HG03103 (cell line): ENCODE results near the gene ENC1.
"Not testable (repeated sequence)": the region's sequence is repeated elsewhere in the genome, so short reads cannot be mapped to it uniquely, and the experiment has no call there.

Experiments
- ATAC-seq: cut with Tn5 transposase; IDR thresholded peaks from one replicate; pipeline ENCODE4 v1.9.1; 2021; ENCODE audit warnings: low read depth; ENCODE audit not compliant: unreplicated experiment

The ENC1 gene, protein sequence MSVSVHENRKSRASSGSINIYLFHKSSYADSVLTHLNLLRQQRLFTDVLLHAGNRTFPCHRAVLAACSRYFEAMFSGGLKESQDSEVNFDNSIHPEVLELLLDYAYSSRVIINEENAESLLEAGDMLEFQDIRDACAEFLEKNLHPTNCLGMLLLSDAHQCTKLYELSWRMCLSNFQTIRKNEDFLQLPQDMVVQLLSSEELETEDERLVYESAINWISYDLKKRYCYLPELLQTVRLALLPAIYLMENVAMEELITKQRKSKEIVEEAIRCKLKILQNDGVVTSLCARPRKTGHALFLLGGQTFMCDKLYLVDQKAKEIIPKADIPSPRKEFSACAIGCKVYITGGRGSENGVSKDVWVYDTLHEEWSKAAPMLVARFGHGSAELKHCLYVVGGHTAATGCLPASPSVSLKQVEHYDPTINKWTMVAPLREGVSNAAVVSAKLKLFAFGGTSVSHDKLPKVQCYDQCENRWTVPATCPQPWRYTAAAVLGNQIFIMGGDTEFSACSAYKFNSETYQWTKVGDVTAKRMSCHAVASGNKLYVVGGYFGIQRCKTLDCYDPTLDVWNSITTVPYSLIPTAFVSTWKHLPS

DNA sequence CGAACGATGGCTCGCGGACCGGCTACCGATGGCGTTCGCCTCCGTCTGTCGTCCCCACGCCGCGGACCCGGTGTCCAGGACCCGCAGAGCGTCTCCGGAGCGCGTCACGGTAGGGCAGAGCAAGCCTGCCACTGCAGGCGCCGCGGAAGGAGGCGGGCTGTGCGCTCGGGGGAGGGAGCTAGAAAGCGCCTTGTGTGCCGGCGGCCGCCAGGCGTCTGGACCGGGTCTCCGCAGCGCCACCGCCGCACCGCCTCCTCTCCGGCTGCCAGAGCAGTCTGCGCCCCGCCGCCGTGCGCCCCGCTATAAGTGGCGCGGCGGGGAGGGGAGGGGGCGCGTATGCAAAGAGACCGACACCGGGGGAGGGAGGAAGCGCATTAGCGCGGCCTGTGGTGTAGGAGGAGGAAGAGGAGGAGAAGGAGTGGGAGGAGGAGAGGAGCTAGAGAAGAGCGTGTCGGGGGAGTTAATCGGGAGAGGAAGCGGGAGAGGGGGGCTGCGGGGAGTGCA lies at the start of gene ENC1:
Gene ENC1 (minus strand): TSS at position 279 of the 504 bp plus-strand sequence. CDS start 4,243 bp downstream, outside the sequence.
- ATAC-seq = peak; percentile 53

DNA sequence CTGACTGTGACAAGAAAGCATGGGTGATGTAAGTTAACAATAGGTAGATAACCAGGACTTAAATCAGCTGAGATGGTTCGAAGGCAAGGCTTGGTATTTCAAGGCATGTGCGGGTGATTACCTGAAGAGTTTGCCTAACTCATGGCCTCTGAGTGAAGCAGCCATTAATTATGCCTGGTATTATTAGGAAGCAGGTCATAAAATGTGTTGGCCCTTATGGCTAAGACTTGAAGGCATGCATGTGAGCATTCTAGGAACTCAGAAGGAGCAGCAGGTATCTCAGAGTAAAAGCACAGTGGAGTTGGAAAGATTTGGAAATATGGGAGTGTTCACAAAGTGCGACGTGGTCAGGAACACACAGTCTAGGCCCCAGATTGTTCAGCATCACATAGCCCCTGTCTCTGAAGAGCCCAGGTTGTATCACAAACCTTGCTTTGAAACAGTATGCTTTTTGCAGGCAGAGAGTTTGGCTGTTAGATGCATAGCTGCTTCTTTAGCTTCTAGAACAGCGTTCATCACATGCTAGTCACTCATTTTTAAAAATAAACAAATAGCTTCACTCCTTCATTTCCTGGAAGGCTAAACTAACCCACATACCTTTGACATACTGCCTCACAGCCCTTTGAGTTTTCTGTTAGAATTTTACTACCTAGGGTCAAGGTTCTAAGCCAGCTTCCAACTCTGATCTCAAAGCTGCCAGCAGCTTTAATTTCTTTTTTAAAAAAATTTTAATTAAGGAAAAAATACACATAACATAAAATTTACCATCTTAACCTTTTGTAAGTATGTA lies 46.6 kb upstream of the ENC1 start:
- ATAC-seq = no peak

DNA sequence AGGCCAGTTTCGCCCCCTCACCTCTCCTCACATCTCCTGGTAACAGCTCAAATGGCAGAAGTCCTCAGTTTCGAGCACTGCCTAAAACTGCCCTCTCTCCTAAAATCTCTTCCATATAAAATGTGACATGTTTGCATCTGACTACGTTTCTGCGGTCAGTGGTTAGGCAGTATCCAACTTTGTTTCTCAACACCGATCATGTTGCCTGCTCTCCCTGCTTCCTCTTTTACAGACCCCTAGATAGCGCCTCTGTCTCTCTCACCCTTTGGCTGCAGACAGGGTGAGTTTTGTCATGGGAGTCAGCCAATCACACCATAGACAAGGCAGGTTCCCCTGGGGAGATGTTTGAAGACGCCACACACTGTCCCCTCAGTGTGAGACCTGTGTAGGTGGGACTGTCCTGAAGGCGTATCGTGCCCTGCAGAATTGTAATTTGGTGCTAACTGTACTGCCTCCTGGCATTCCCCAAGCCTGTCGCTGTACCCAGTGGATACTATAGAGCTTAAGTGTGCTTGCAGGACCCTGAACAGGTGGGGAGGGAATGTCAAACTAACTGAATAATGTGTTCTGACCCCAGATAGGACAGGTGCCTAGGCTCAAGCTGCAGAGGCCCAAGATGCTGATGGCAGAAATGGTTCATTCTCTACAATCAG lies 45.6 kb upstream of the ENC1 start:
- peak; percentile 54 for ATAC-seq

DNA sequence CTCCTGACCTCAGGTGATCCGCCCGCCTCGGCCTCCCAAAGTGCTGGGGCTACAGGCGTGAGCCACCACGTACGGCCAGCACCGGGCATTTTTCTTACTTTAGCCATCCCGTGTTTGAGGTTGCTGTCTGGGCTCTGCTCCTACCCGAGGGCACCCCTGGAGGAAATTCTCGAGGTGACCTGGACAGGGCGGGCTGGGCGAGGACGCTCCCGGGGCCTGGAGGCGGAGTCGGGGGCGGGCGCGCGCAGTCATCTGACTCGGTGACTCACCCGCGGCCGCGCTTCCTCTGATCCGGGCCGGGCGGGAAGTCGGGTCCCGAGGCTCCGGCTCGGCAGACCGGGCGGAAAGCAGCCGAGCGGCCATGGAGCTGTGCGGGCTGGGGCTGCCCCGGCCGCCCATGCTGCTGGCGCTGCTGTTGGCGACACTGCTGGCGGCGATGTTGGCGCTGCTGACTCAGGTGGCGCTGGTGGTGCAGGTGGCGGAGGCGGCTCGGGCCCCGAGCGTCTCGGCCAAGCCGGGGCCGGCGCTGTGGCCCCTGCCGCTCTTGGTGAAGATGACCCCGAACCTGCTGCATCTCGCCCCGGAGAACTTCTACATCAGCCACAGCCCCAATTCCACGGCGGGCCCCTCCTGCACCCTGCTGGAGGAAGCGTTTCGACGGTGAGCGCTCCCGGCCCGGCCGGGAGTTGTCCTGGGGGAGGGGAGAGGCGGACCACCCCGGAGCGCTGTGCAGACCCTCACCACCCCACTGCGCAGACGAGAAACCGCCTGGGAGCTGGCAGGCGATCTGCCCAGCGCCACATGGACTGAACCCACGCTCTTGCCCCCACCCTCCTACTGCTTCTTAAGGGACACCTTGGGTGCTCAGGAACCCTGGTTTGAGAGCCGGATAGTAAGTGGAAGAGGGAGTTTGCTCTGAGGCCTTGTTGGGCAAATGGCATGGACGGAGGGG lies 44.6 kb upstream of the ENC1 start, which contains the start of gene HEXB:
Gene HEXB (plus strand): TSS at position 334 of the 952 bp plus-strand sequence. CDS start 28 bp downstream, at position 362.
- ATAC-seq = peak; percentile 73

DNA sequence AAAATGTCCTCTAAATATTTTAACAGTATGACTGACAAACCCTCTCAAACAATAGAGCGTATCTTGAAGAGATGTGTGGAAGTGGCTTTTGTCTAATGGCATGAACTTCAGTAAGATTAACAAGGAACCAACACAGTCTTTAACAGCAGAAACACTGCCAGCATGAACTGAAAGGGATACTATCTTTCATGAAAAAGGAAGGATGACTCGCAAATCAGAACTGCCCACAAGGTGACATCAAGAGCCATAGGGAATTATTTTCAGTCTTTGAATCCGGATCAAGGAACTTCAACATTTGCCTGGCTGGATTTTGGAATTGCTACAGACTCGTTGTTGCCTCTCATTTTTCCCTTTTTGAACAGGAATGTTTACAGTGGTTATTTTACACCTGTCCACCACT lies 39.4 kb upstream of the ENC1 start:
- no peak for ATAC-seq

DNA sequence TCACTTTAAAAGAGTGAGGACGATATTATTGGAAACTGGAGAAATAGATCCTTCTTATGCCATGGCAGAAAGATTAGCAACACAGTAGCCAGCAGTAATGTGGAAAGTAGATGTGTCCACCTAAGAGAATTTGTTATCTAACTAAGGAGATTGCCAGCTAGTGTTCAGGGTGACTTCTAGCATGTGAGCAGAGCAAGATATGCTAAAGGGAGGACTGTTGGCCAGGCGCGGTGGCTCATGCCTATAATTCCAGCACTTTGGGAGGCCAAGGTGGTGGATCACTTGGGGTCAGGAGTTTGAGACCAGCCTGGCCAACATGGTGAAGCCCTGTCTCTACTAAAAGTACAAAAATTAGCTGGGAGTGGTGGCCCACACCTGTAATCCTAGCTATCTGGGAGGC lies 38.8 kb upstream of the ENC1 start:
- not testable (repeated sequence) for ATAC-seq

DNA sequence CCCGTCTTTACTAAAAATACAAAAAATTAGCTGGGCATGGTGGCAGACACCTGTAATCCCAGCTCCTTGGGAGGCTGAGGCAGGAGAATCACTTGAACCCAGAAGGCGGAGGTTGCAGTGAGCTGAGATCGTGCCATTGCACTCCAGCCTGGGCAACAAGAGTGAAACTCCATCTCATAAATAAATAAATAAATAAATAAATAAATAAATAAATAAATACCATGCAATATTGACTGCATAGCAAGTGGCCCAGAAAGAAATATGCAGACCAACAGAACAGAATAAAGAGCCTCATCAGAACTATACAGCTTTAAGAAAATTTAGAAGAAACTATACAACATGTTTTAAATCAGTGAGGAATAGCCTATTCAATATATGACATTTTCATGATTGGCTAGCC lies 37.6 kb upstream of the ENC1 start:
- ATAC-seq = not testable (repeated sequence)

DNA sequence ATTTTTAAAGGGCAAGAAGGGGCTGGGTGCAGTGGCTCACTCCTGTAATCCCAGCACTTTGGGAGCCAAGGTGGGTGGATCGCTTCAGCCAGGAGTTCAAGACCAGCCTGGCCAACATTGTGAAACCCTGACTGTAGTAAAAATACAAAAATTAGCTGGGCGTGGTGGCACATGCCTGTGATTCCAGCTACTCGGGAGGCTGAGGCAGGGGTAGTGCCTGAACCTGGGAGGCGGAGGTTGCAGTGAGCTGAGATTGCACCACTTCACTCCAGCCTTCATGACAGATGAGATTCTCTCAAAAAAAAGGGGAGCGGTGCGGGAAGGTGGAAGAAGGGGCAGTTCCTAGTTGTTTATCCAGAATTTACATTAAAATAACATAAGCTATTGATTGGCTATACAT lies 35.9 kb upstream of the ENC1 start:
- not testable (repeated sequence) for ATAC-seq

DNA sequence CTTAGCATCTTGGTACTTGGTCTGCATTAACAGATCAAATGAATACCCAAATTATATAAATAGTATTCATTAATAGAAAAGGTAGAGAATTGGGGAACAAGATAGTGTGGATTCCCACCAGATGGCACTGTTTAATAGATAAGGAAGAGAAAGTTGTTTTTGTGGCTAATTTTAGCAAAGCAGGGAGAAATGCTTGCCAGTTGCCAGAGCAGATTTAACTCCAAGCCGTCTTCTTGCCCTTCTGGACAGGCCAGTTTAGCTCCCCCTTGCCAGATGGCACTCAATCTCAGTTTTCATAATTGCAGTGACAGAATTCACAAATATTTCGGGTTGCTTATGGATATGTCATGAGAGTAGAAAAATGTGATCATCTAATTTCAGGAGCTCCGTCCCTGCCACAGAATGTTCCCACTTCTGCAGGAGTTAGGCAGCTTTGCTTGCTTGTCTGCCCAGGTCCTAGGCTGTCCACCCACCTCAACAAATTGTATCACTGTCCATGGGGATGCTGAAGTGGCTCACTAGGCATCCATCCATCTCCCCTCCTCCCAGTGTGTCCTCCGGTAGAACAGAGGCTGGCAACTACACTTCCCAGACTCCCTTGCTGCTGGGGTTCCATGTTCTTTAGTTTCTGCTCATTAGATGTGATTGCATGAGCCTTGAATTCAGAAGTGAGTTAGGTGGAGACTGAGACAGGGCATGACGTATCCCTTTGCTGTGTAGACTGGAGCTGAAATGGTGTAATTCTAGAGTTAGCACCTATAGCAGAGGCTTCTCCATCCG lies 32.7 kb upstream of the ENC1 start:
- ATAC-seq = no peak

DNA sequence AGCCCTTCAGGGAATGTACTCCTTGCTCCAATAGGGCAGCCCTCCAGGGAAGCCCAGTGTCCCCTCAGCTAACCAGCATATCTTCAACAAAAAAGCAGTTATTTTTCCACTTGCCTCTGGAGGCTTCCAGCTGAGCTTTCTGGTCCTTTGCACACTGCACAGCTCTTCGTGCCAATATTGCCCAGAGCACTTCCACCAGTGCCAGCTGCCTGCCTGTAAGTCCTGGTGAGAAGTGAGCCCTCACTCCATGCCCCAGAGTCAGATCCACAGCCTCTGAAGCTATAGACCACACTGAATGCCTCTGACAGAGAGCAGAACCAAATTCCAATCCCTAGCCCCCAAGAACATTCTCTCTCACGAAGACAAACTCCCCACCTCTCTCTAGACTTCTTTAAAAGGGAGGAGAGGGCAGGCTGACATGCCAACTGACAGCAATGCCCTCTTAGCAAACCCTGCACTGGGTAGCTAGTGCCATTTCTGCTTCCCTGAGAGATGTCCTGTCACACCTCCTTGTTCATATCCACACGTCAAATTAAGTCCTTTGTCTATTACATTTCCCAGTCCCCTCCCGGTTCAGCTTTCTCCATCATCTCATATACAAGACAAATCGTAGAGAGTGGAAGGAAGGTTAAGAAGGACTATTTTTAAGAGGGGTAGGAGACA lies 31.8 kb upstream of the ENC1 start:
- ATAC-seq = no peak

DNA sequence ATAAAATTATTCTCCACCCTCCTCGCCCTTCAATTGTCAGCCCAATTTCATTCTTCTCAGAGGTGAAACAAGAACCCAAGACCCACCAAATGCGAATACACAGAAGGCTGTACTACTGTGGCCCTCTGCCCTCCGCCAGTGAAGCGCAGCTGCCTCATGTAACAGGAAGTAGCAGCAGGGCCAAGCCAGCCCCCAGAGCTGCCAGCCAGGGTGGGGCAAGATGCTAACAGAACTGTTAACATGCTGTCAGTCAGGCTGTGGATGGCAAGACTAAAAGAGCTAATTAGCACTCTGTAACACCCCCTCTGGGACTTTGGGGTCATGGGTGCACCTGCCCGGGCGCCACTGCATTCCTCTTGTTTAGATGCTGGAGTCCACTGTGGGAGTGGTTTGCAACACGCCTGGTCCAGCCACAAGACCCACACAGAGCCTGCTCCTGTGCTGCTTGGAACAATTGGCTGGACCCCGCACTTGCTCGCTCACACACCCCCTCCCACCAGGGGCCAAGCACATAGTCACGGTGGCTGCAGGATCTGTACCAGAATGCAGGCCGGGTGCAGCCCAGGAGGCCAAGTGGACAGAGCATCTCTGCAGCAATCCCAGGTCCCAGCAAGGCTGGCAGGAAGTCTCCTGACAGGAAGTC lies 30.0 kb upstream of the ENC1 start:
- no peak for ATAC-seq

DNA sequence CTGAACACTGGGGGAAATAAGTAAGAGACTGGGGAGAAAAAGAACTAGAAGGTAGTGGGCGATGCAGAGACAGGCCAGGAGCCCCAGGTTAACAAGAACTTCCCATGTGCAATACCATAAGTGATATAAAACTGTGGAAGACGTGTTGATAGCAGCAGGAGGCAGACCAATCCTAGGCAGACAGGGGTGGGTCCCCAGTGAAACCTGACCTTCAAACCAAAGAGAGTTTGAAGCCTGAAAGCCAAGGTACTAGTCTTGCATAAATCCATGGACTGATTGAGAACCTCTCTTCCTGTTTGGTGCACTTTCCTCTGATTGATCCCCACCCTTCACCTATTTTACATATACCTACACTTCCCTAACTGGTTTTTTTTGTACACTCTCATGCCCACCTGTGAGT lies 29.3 kb upstream of the ENC1 start:
- no peak for ATAC-seq

DNA sequence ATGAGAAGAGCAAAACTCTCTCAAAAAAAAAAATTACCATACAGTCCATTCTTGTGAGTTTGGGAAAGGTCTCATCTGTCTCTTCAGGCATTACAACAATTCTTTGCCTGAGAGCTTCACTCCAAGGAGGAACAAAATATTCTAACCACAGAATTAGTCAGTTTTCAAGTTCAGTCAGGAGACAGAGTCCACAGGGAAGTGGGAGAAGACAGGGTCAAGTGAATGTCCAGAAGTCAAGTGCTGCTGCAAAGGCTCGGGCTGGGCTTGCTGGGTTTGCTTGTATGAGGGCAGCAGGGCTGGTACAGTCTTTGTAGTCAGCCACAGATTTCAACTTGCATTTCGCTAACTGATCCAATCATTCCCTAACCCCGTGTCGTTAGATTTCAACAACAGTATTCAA lies 26.9 kb upstream of the ENC1 start:
- no peak for ATAC-seq

DNA sequence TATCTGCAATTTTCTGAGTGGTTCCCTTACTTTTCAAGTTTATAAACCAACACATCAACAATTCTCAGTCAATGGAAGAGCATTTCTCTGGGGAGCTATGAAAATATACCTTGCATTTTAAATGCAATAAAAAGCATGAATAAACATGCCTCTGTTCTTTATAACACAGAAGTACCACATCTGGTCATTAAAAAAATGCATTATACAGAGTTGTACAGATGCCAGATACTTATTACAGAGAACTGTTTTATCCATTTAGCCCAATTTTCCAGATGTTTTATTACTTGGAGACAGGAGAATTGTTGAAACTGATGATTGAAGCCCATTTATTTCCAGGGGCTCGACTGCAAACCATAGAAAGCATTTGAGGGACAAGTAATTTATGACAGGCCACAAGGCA lies 25.3 kb upstream of the ENC1 start:
- ATAC-seq = no peak

DNA sequence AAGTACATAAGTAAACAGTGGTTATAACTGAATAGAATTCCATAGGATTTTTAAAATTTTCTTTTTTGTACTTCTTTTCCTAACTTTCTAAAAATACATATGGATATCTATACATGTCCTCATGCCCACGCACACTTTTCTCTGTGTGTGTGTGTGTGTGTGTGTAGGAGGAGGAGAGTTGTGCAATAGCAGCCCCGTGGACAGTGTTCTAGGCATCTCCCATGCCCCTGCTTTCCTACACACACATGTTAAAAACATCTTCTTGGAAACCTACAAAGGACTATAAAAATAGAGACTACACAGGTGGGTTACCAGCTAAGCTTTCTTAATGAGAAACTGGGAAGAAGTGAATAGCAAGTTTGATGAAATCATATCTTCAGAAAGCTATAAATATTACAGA lies 24.7 kb upstream of the ENC1 start:
- no peak for ATAC-seq

DNA sequence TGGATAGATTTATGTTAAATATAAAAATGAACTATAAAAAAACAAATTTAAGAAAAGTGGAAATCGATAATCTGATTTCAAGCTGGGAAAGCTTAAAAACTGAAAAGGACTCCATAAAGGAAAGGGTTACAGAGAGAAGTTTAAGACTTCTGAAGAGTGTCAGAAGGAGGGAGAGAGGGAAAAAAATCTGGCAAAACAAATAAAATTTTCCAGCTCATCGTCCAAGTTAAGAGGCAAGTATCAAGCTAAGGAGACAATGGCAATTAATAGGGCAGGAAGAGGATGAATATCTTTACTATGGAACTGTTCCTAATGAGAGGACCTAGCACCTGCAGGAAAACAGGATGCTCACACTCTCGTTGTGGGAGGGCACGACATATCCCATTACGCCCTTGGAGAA lies 24.0 kb upstream of the ENC1 start:
- no peak for ATAC-seq

DNA sequence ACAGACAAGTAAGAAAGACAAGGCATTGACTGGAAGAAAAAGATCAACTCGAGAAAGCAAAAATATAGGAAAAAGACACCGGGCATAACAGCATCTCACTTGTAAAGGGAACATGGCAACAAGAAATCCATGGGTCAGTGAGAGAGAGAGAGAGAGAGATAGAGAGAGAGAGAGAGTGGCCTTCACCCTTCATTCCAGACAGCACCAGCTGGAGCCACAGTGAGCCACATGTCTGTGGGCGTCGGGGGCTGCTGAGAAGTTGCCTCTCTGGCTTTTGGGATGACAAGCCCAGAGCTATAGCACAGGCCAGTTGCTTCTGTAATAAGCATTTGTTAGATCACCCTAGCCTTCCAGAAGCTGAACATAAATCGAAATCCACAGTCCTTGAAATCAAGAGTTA lies 20.3 kb upstream of the ENC1 start:
- ATAC-seq = no peak

DNA sequence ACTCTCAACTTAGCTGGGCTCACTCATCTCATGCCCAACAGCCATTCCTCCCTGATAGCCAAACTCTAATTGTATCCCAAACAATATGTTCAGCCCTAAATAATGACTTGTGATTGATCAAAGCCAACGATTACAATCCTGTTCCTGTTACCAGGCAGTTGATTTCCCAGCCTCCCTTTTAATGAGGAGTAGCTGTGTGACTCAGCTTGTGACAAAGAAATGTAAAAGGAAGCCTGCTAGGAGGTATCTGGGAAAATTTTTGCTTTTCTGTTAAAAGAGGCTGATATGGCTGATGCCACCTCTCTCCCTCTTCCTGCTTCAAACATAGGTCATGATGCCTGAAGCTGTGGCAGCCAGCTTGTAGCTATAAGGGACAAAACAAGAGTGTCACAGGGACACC lies 19.6 kb upstream of the ENC1 start:
- ATAC-seq = no peak
